GM12892 (cell line): ENCODE data around the gene SAP30BP.

ENCODE experiments used
- POLR2A ChIP-seq: IDR thresholded peaks from 2 replicates; pipeline ENCODE4 v1.6.1; 2011; ENCODE audit warnings: low read depth, low read length, control low read depth
- POLR2AphosphoS5 ChIP-seq: IDR thresholded peaks from 2 replicates; pipeline ENCODE4 v1.6.1; 2011; ENCODE audit warnings: low read depth, low read length, control low read depth
- TAF1 ChIP-seq: IDR thresholded peaks from 2 replicates; pipeline ENCODE4 v1.6.1; 2011; ENCODE audit warnings: low read depth, mild to moderate bottlenecking, control low read depth, low read length, borderline replicate concordance

- TF ChIP-seq TAF1 (no peak), POLR2A (no peak), POLR2AphosphoS5 (no peak)
These were observed 52.6 kb downstream of the SAP30BP start for GRCh38 chr17:75719732-75720131.
